OCI-LY1 (cell line): ENCODE data around the gene HPCAL1.
"Not testable (repeated sequence)": the region's sequence is repeated elsewhere in the genome, so short reads cannot be mapped to it uniquely, and the experiment has no call there.

Experiments
- H2AFZ ChIP-seq: fragments of 200-600 bp; sonication (generic), shearing (Covaris generic); 2 replicates; pipeline ENCODE4 v1.6.0; 2014; ENCODE audit warnings: antibody characterized with exemption, mild to moderate bottlenecking, low read length
- H3F3A ChIP-seq: fragments of 200-600 bp; sonication (generic), shearing (Covaris generic); 2 replicates; pipeline ENCODE4 v1.6.0; 2014; ENCODE audit warnings: mild to moderate bottlenecking, antibody characterized with exemption, low read length, moderate library complexity; ENCODE audit not compliant: insufficient read depth
- H3K27ac ChIP-seq: fragments of 200-600 bp; sonication (generic); 2 replicates; pipeline ENCODE4 v1.5.1; 2014; ENCODE audit warnings: low read length, mixed run types, mild to moderate bottlenecking, low read depth; ENCODE audit not compliant: poor library complexity, severe bottlenecking
- H3K27me3 ChIP-seq: fragments of 200-600 bp; sonication (generic); 2 replicates; pipeline ENCODE4 v1.6.0; 2014; ENCODE audit warnings: antibody characterized with exemption, mild to moderate bottlenecking, low read length, moderate library complexity; ENCODE audit not compliant: insufficient read depth
- H3K36me3 ChIP-seq: fragments of 200-600 bp; sonication (generic); 2 replicates; pipeline ENCODE4 v1.6.1; 2014; ENCODE audit warnings: mild to moderate bottlenecking, antibody characterized with exemption, low read length, moderate library complexity, mixed read lengths; ENCODE audit not compliant: insufficient read depth
- H3K4me1 ChIP-seq: fragments of 200-600 bp; sonication (generic); 2 replicates; pipeline ENCODE4 v1.5.1; 2014; ENCODE audit warnings: mild to moderate bottlenecking, low read length, moderate library complexity; ENCODE audit not compliant: insufficient read depth, severe bottlenecking
- H3K4me2 ChIP-seq: fragments of 200-600 bp; sonication (generic), shearing (Covaris generic); 2 replicates; pipeline ENCODE4 v1.6.1; 2014; ENCODE audit warnings: low read length
- H3K4me3 ChIP-seq: fragments of 200-600 bp; sonication (generic); 2 replicates; pipeline ENCODE4 v1.5.1; 2014; ENCODE audit warnings: low read length, low read depth, mild to moderate bottlenecking, mixed read lengths; ENCODE audit not compliant: poor library complexity, severe bottlenecking
- H3K79me2 ChIP-seq: fragments of 200-600 bp; shearing (Covaris generic); 2 replicates; pipeline ENCODE4 v1.6.1; 2016; ENCODE audit warnings: mixed run types, low read length, mixed read lengths; ENCODE audit not compliant: insufficient read depth
- H3K9ac ChIP-seq: fragments of 200-600 bp; sonication (generic), shearing (Covaris generic); 2 replicates; pipeline ENCODE4 v1.6.1; 2014; ENCODE audit warnings: mild to moderate bottlenecking, low read length, mixed read lengths
- H3K9me2 ChIP-seq: fragments of 200-600 bp; sonication (generic), shearing (Covaris generic); 2 replicates; pipeline ENCODE4 v1.6.1; 2014; ENCODE audit warnings: low read depth, mild to moderate bottlenecking, low read length, mixed read lengths
- H3K9me3 ChIP-seq: fragments of 200-600 bp; shearing (Covaris generic); 2 replicates; pipeline ENCODE4 v1.6.1; 2014; ENCODE audit warnings: low read length, mixed read lengths
- H4K20me1 ChIP-seq: fragments of 200-600 bp; sonication (generic), shearing (Covaris generic); 2 replicates; pipeline ENCODE4 v1.6.0; 2016; ENCODE audit warnings: mild to moderate bottlenecking, low read length; ENCODE audit not compliant: insufficient read depth
- CTCF ChIP-seq: fragments of 200-600 bp; sonication (generic), shearing (Covaris generic); IDR thresholded peaks from 2 replicates; pipeline ENCODE4 v1.5.1; 2017; ENCODE audit warnings: mild to moderate bottlenecking, antibody characterized with exemption, low read length, moderate library complexity, mixed read lengths
- EZH2 ChIP-seq: fragments of 200-600 bp; sonication (generic), shearing (Covaris generic); IDR thresholded peaks from 2 replicates; pipeline ENCODE4 v1.8.0; 2017; ENCODE audit warnings: borderline replicate concordance, mixed run types, mild to moderate bottlenecking, antibody characterized with exemption, low read length, moderate library complexity, mixed read lengths

Gene HPCAL1

GRCh38 chr2:10297191-10297830 lies 5.4 kb upstream of the HPCAL1 start:
- H3K79me2 ChIP-seq = no peaks in the 10 kb centered on the region
- no peak overlapping the region for H3K4me2 ChIP-seq
- H3K4me1 ChIP-seq = peaks cover 9% of the 10 kb centered on the region
- no peak overlapping the region for H3K27ac ChIP-seq
- H3K9me2 ChIP-seq = no peaks in the 10 kb centered on the region
- no peaks in the 10 kb centered on the region for H3F3A ChIP-seq
- no peak overlapping the region for H3K4me3 ChIP-seq
- peaks cover 15% of the 10 kb centered on the region; the same call in 1 of the 2 replicates for H3K27me3 ChIP-seq
- H2AFZ ChIP-seq = no peak overlapping the region
- peaks cover 13% of the 10 kb centered on the region; the same call in 1 of the 2 replicates for H3K9me3 ChIP-seq
- H3K36me3 ChIP-seq = no peaks in the 10 kb centered on the region; the same call in 1 of the 2 replicates
- TF ChIP-seq EZH2 = no peak
- TF ChIP-seq CTCF = no peak
- H4K20me1 ChIP-seq = no peaks in the 10 kb centered on the region
- no peak overlapping the region for H3K9ac ChIP-seq

- peaks cover 9% of the 10 kb centered on the region for H3K4me1 ChIP-seq
- H4K20me1 ChIP-seq = no peaks in the 10 kb centered on the region
- H3K9me2 ChIP-seq = no peaks in the 10 kb centered on the region
- no peaks in the 10 kb centered on the region for H3F3A ChIP-seq
- H2AFZ ChIP-seq = no peak overlapping the region
- no peak for TF ChIP-seq CTCF
- no peak for TF ChIP-seq EZH2
- no peak overlapping the region for H3K4me2 ChIP-seq
- H3K27me3 ChIP-seq = peaks cover 15% of the 10 kb centered on the region; the same call in 1 of the 2 replicates
- H3K36me3 ChIP-seq = no peaks in the 10 kb centered on the region; the same call in 1 of the 2 replicates
- H3K9me3 ChIP-seq = peaks cover 13% of the 10 kb centered on the region; the same call in 1 of the 2 replicates
- no peak overlapping the region for H3K9ac ChIP-seq
- H3K27ac ChIP-seq = no peak overlapping the region
- H3K4me3 ChIP-seq = no peak overlapping the region
- no peaks in the 10 kb centered on the region for H3K79me2 ChIP-seq
These were observed 4.7 kb upstream of the HPCAL1 start for GRCh38 chr2:10297959-10298531.

- H3K27ac ChIP-seq = not testable (repeated sequence)
These were observed 3.9 kb upstream of the HPCAL1 start for GRCh38 chr2:10298777-10299176.

More at GRCh38 chr2:10298777-10299176, 3.9 kb upstream of the HPCAL1 start:
- not testable (repeated sequence) for H3K79me2 ChIP-seq, H2AFZ ChIP-seq, H3K27me3 ChIP-seq, H4K20me1 ChIP-seq, H3K4me2 ChIP-seq, H3F3A ChIP-seq, H3K9me2 ChIP-seq, H3K4me3 ChIP-seq, H3K36me3 ChIP-seq, H3K9ac ChIP-seq
- Histone ChIP-seq H3K9me3 (peaks cover 11% of the 10 kb centered on the region; the same call in 1 of the 2 replicates), H3K4me1 (peaks cover 16% of the 10 kb centered on the region)
